Heart right ventricle (tissue), 16 donors: ENCODE measurements around the gene ACP7. TPM values are rescaled to one million over a fixed set of nuclear protein-coding genes. Genes with fewer than 3 reads are reported as not detected.

Experiments
- ATAC-seq, 8 donors: fragments of 200-7000 bp; cut with Tn5 transposase; one replicate each; pipeline ENCODE4 v1.9.1; 2020; ENCODE audit warnings: mild to moderate bottlenecking in 8 of 8, moderate library complexity in 8 of 8, moderate number of reproducible peaks in 1 of 8
- DNase-seq, 2 donors: peaks; one replicate each; pipeline ENCODE4 v3.0.0-alpha.2; 2020
- H3K27ac ChIP-seq, 10 donors: fragments of 200-600 bp; sonication (generic) in 2 of 10; one replicate each; pipeline versions ENCODE4 v1.5.0 to v1.8.0; 2020 to 2022; ENCODE audit warnings: mild to moderate bottlenecking in 3 of 10
- H3K27me3 ChIP-seq, 7 donors: fragments of 200-600 bp; one replicate each; pipeline ENCODE4 v1.8.0; 2021 to 2022; ENCODE audit warnings: mild to moderate bottlenecking in 2 of 7
- H3K36me3 ChIP-seq, 9 donors: fragments of 200-600 bp; sonication (generic) in 1 of 9; one replicate each; pipeline versions ENCODE4 v1.5.0 to v1.8.0; 2020 to 2022; ENCODE audit warnings: mild to moderate bottlenecking in 2 of 9
- H3K4me1 ChIP-seq, 9 donors: fragments of 200-600 bp; sonication (generic) in 1 of 9; one replicate each; pipeline versions ENCODE4 v1.5.0 to v1.8.0; 2020 to 2022; ENCODE audit warnings: mild to moderate bottlenecking in 4 of 9
- H3K4me3 ChIP-seq, 10 donors: fragments of 200-600 bp; sonication (generic) in 2 of 10; one replicate each; pipeline versions ENCODE4 v1.5.0 to v1.8.0; 2020 to 2022; ENCODE audit warnings: mild to moderate bottlenecking in 7 of 10, moderate library complexity in 2 of 10
- H3K9me3 ChIP-seq, 11 donors: fragments of 200-600 bp in 10 of 11; sonication (generic) in 2 of 11; one replicate each; pipeline versions ENCODE4 v1.5.0 to v1.8.0; 2013 to 2022; ENCODE audit warnings: mild to moderate bottlenecking in 2 of 11, control low read depth in 1 of 11, moderate library complexity in 1 of 11
- CTCF ChIP-seq, 9 donors: fragments of 200-600 bp; sonication (generic) in 2 of 9; IDR thresholded peaks; one replicate each; pipeline versions ENCODE4 v1.5.0 to v1.8.0; 2021 to 2022; ENCODE audit warnings: antibody characterized with exemption in 9 of 9, mild to moderate bottlenecking in 5 of 9, moderate library complexity in 1 of 9
- WGBS, 2 donors: extraction: QIAGEN DNeasy Blood & Tissue Kit; methylation state at CpG; one replicate each; pipeline ENCODE4 v1.1.7; 2013; ENCODE audit warnings: inconsistent platforms in 1 of 2; 5-methylcytosine and 5-hydroxymethylcytosine counted together
- intact Hi-C, 10 donors: fragments of 100-400 bp; cut with DNase I; formaldehyde crosslinking; loops; one replicate each; pipeline versions ENCODE4 v1.11.1 to v1.14.2; 2022
- polyA plus RNA-seq, 2 donors: library from polyadenylated mRNA; stranded (reverse); fragments of 200-250 nt; gene quantifications; one replicate each; pipeline ENCODE4 v1.2.3, GENCODE V29; 2013
- total RNA-seq, 10 donors: library from RNA; stranded (reverse); fragmentation: NEBNext Ultra II Directional in 3 of 10; extraction: Animal tissue kit (Norgen Biotek cat#: 25700) in 3 of 10; gene quantifications; one replicate each; pipeline versions ENCODE4 v1.2.1 to v1.2.4, GENCODE V29; 2021 to 2023
- donor health status: Arrhythmogenic right ventricular cardiomyopathy.
- donor health status: ischemic (EF 13 %, LVEDD 7.1; RV severe dilation, severe dysfunction).
- donor health status: healthy with polysubstance abuse.
- donor health status: DM: no; HTN: yes; CAD: no.
- donor health status: DM: no; HTN: no; CAD: no.
- donor health status: ischemic (EF 25% LVEDD 6.9; RV normal size, moderate dysfunction).
- donor health status: ischemic (EF 25% LVEDD 5.7; RV mildly dilated, moderate dysfunction).
- donor health status: healthy.
- donor health status: DM: yes; HTN: yes; CAD: no.
- donor health status: Ischemic cardiomyopathy.
- donor health status: ischemic (EF 35%, LVEDD 5.7; RV mildly dilated, moderate dysfunction).
- donor health status: nonischemic (EF 11% LVEDD 7.7; RV severe dilation, severe dysfunction).
- donor health status: DM: yes; HTN: yes; CAD: no.
- donor health status: PGD.
- donor health status: ischemic (EF 29% LVEDD 5.4; RV normal size, mild dysfunction).
- donor health status: nonischemic (EF 23%, LVEDD 6.1; RV moderate dilation, normal function).

The ACP7 gene
- total and polyA plus RNA-seq, 12 donors: not detected

- H3K4me3 ChIP-seq: peak within 1 kb of the TSS; percentile 45 to 85 (median 80)
- peaks cover 2 to 61% (median 31%) of the 10 kb centered on the region in 9 donors for H3K4me1 ChIP-seq
These were observed 41.6 kb downstream of the ACP7 start, which contains the start of gene PAK4 for GRCh38 chr19:39125554-39126311. PAK4 (plus strand) TSS chr19:39125786; CDS start chr19:39169554, 43,768 bp downstream.

GRCh38 chr19:39126312-39127187 lies 42.4 kb downstream of the ACP7 start:
- no peaks in the 10 kb centered on the region for H3K9me3 ChIP-seq
- no peak for TF ChIP-seq CTCF (IDR thresholded peaks at IDR 0.05)
- intact Hi-C loops: loop anchor here in 5 of 10 donors (5.0 to 10.0 kb wide), 3 partner anchors 216 to 408 kb away; partner anchors contain the start of genes EID2B (in 2 of the 5), SAMD4B (in 2 of the 5) and PLEKHG2 (in 1 of the 5)
- peaks cover 7 to 69% (median 40%) of the 10 kb centered on the region in 9 donors for H3K4me1 ChIP-seq
- H3K4me3 ChIP-seq: peak overlapping the region in 9 of 10 donors; percentile 61 to 85 (median 81)
- H3K36me3 ChIP-seq: no peaks in the 10 kb centered on the region
- H3K27ac ChIP-seq: peak overlapping the region in 8 of 10 donors; percentile 45 to 89 (median 84)
- ATAC-seq: no peak
- WGBS, 2 donors: 27 to 30% methylated on average over 26 to 27 of the region's 27 CpGs
- DNase-seq: no peak
- H3K27me3 ChIP-seq: peaks cover 0 to 3% (median 0%) of the 10 kb centered on the region in 7 donors

More at GRCh38 chr19:39125554-39126311, 41.6 kb downstream of the ACP7 start, which contains the start of gene PAK4:
- TF ChIP-seq CTCF (IDR thresholded peaks at IDR 0.05): no peak
- no peaks in the 10 kb centered on the region for H3K9me3 ChIP-seq
- peaks cover 0 to 11% (median 5%) of the 10 kb centered on the region in 7 donors for H3K27me3 ChIP-seq
- peak; percentile 96 to 98 for DNase-seq
- ATAC-seq: peak; percentile 99 to 100 (median 100)
- intact Hi-C loops: loop anchor here in 5 of 10 donors (5.0 to 10.0 kb wide), 3 partner anchors 217 to 409 kb away; partner anchors contain the start of genes EID2B (in 2 of the 5), SAMD4B (in 2 of the 5) and PLEKHG2 (in 1 of the 5)
- 2% methylated on average over 64 of the region's 64 CpGs for WGBS, 2 donors
- H3K36me3 ChIP-seq: no peaks in the 10 kb centered on the region
- H3K27ac ChIP-seq: peak within 1 kb of the TSS in 9 of 10 donors; percentile 50 to 89 (median 83)

GRCh38 chr19:39127812-39128515 lies 43.8 kb downstream of the ACP7 start:
- H3K27me3 ChIP-seq: no peaks in the 10 kb centered on the region
- WGBS, 2 donors: 64 to 66% methylated on average over 9 of the region's 9 CpGs
- no peaks in the 10 kb centered on the region for H3K36me3 ChIP-seq
- H3K4me3 ChIP-seq: no peak overlapping the region
- no peak for TF ChIP-seq CTCF (IDR thresholded peaks at IDR 0.05)
- ATAC-seq (no peak), DNase-seq (no peak)
- no peak overlapping the region for H3K27ac ChIP-seq
- H3K9me3 ChIP-seq: no peaks in the 10 kb centered on the region
- intact Hi-C loops: loop anchor here in 5 of 10 donors (5.0 to 10.0 kb wide), 3 partner anchors 214 to 407 kb away; partner anchors contain the start of genes EID2B (in 2 of the 5), SAMD4B (in 2 of the 5) and PLEKHG2 (in 1 of the 5)
- H3K4me1 ChIP-seq: peaks cover 7 to 78% (median 53%) of the 10 kb centered on the region in 9 donors
